Mammary microvascular endothelial cell (primary cell): ENCODE data around the gene RTL9. TPM values are rescaled to one million over a fixed set of nuclear protein-coding genes. Genes with fewer than 3 reads are reported as not detected.

Experiments
- total RNA-seq: library from RNA; depleted of rRNA; stranded (reverse); fragments of >200 nt; gene quantifications from 2 replicates; pipeline ENCODE4 v1.2.3, GENCODE V29; 2015

The RTL9 gene
- total RNA-seq: not detected in 2 replicates

GRCh38 chrX:110358548-110358947 lies at the start of gene RTL9:
Gene RTL9, plus strand, starts transcription at chrX:110358848. Its CDS starts 91,770 bp downstream, at chrX:110450618.

GRCh38 chrX:110317820-110318663 lies 40.6 kb upstream of the RTL9 start, which contains the start of gene AMMECR1:
Gene AMMECR1, minus strand, starts transcription at chrX:110318085. Its CDS starts 14 bp downstream, at chrX:110318071.

Other genes with a start within 250 kb of the RTL9 start
- 4.7 TPM in 2 replicates for gene AMMECR1, start 40.8 kb upstream of the RTL9 start, total RNA-seq